Non-pigmented ciliary epithelial cell (primary cell): Measurements from ENCODE around the gene CDX2.
"Not testable (repeated sequence)": the region's sequence is repeated elsewhere in the genome, so short reads cannot be mapped to it uniquely, and the experiment has no call there.

ENCODE experiments used
- DNase-seq: peaks from one replicate; pipeline ENCODE4 v3.0.0-alpha.2; 2010; ENCODE audit warnings: low read depth

Gene CDX2, protein sequence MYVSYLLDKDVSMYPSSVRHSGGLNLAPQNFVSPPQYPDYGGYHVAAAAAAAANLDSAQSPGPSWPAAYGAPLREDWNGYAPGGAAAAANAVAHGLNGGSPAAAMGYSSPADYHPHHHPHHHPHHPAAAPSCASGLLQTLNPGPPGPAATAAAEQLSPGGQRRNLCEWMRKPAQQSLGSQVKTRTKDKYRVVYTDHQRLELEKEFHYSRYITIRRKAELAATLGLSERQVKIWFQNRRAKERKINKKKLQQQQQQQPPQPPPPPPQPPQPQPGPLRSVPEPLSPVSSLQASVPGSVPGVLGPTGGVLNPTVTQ

GRCh38 chr13:27969082-27969865 is at the start of gene CDX2:
Gene CDX2, minus strand, starts transcription at chr13:27969315. Its CDS starts 309 bp downstream, at chr13:27969006.
- DNase-seq: no peak

DNA sequence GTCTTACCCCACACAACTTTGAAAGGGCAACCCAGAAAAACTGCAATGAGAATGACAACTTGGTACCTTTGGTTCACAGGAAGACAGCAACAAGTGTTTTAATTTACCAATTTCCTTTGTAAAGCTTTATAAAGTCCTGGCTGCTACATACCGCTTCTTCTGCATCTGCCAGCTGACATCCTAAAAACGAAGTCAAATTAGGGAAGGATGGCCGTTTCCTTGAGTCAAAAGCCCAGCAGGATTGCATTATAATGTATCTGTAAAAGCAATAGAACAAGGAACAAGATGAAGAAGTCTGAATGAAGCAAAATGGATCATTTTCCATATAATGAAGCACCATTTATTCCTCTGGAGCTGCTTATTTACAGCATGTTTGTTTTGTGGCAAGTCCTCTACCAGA is 45.2 kb upstream of the CDX2 start:
- no peak for DNase-seq

GRCh38 chr13:28013482-28013881 is 44.4 kb upstream of the CDX2 start:
- DNase-seq: no peak

- DNase-seq: no peak
These were observed 43.8 kb upstream of the CDX2 start for GRCh38 chr13:28012896-28013295.

GRCh38 chr13:28012383-28012782 is 43.3 kb upstream of the CDX2 start:
- no peak for DNase-seq

- DNase-seq: no peak
These were observed 40.9 kb upstream of the CDX2 start for GRCh38 chr13:28010046-28010445.

DNA sequence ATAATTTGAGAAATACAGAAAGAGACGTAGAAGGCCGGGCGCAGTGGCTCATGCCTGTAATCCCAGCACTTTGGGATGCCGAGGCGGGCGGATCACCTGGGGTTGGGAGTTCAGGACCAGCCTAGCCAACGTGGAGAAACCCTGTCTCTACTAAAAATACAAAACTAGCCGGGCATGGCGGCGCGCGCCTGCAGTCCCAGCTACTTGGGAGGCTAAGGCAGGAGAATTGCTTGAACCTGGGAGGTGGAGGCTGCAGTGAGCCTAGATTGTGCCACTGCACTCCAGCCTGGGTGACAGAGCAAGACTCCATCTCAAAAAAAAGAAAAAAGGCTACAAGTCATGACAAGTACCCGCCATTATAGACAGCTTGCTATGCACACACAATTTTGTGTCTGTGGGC is 35.9 kb upstream of the CDX2 start:
- DNase-seq: not testable (repeated sequence)

GRCh38 chr13:28002886-28003698 is 34.0 kb upstream of the CDX2 start:
- no peak for DNase-seq

- DNase-seq: no peak
These were observed 32.8 kb upstream of the CDX2 start for GRCh38 chr13:28001837-28002473.

GRCh38 chr13:28001049-28001448 is 31.9 kb upstream of the CDX2 start:
- DNase-seq: no peak

- DNase-seq: no peak
These were observed 31.5 kb upstream of the CDX2 start for GRCh38 chr13:28000567-28000966.

DNA sequence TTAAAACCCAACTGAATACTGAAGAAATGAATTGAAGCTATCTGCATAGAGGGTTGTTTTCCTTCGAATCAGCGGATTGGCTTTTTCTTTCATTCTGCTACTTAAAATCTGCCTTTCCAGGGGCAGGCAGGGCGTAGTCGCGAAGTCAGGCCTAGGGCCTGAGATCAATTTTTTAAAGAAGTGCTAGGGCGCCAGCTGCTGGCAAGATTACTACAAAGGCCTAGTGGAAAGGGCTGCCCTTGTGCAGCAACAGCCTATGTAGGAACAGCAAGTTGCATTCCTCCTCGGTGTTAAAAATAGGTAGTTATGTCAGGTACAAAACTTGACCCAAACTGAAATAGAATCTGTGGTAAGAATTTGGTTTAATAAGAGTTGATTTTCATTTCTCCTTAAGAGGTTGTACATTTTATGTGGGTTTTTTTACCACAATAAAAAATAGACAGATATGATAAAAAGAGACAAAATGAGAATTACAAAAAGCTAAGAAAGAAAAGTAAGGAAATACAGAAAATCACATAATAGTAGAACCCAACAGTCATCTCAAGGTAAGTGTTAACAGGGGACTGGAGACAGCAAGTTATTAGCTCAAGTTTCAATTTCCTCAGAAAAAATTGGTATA is 28.9 kb upstream of the CDX2 start:
- no peak for DNase-seq

DNA sequence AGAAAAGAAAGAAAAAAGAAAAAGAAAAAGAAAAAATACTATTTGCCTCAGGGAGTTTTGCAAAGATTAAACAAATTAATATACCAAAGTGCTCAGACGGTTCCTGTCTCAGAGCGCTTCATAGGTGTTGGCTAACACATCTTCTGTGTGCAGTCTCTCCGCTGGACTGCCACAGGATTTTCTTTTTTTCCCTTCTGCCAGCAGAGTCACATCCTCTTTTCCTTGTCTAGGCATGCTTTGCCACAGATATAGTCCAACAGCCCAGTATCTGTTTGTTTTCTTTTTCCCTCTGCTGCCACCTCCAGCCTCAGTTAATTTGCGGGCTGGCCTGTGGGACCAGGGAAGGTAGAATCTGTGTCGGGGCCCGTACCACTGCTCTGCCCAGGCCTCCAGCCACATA is 22.8 kb upstream of the CDX2 start:
- DNase-seq: no peak

- no peak for DNase-seq
These were observed 19.4 kb upstream of the CDX2 start, which contains the start of gene URAD for GRCh38 chr13:27988520-27988919. Gene URAD, minus strand, starts transcription at chr13:27988693. Its CDS starts 56 bp downstream, at chr13:27988637.

DNA sequence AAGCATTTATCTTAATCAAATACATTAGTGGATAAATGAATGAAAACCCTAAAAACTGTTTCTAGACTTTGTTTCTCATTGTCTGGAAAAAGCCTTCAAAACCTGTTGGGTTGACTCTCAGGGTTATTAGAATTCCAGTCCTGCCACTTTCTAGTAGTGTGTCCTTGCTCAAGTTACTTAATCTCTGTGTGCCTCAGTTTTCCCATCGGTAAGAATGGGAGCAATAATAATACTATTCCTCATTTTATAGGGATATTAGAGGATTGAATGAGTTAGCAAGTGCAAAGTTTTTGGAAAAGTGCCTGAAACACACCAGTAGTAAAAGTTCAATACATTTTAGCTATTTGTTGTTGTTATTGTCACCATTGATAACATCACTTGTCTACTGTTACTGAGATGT is 16.5 kb upstream of the CDX2 start:
- no peak for DNase-seq

GRCh38 chr13:27982361-27982760 is 13.2 kb upstream of the CDX2 start:
- DNase-seq: no peak

DNA sequence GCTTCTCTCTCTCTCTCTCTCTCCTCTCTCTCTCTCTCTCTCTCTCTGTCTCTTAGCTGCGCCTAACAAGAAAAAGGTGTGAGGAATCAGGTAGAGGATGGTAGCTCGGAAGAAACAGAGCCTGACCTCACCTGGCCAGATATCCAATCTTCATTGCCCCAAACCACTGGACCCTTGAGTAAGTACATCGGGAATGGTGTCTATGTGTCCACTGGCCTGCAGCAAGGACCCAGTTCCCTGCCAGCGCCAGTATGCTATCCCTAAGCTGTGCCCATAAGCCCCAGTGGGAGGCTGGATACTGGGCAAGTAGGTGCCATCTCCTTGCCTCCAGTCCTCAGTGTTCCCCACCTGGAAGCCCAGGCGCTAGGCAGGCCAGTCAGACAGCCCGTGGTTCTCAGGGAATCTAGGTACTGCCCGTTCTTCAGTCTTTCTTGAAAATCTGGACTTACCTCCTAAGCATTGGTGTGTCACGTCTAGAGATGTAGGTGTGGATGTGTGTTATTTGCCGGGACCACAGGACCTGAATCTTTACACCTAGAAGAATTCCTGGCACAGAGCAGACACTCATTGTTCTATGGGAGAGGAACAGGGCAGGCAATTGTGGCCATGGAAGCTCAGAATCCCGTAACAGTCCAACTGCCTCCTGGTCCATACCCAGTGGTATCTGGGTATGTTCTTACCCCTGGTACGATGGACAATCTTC is 12.0 kb upstream of the CDX2 start:
- DNase-seq: no peak

GRCh38 chr13:27980280-27980998 is 11.3 kb upstream of the CDX2 start:
- DNase-seq: no peak

- no peak for DNase-seq
These were observed 10.7 kb upstream of the CDX2 start for GRCh38 chr13:27979765-27980279.

GRCh38 chr13:27979001-27979643 is 10.0 kb upstream of the CDX2 start:
- no peak for DNase-seq
